DMS53 (cell line): ENCODE results near the gene SMPDL3B.
"Not testable (repeated sequence)": the region's sequence is repeated elsewhere in the genome, so short reads cannot be mapped to it uniquely, and the experiment has no call there.

Experiments
- DNase-seq: peaks from one replicate; lab custom pipeline; 2025; lab: John Stamatoyannopoulos, UW

SMPDL3B gene

GRCh38 chr1:27970401-27970800, 35.6 kb downstream of the SMPDL3B start:
- DNase-seq, result no peak

DNA sequence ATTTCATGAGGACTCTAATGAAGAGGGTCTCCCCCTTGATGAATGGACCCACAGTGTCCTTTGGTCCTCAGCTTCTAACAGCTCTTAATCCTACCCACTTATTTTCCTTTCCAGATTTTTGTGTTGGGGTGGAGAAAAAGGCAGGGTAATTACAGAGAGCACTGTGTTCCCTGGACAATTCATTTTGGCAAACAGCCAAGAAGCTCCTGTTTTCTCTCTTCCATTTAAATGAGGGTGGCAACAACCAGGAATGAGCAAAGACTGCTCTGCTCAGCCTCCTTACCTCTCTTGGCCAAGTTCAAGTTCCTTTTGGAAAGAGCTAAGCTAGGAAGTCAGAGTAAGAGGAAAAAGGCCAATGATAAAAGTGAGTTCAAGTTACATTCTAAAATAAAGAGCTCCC, 36.9 kb downstream of the SMPDL3B start:
- no peak for DNase-seq

GRCh38 chr1:27972141-27972540, 37.3 kb downstream of the SMPDL3B start:
- DNase-seq, result no peak

DNA sequence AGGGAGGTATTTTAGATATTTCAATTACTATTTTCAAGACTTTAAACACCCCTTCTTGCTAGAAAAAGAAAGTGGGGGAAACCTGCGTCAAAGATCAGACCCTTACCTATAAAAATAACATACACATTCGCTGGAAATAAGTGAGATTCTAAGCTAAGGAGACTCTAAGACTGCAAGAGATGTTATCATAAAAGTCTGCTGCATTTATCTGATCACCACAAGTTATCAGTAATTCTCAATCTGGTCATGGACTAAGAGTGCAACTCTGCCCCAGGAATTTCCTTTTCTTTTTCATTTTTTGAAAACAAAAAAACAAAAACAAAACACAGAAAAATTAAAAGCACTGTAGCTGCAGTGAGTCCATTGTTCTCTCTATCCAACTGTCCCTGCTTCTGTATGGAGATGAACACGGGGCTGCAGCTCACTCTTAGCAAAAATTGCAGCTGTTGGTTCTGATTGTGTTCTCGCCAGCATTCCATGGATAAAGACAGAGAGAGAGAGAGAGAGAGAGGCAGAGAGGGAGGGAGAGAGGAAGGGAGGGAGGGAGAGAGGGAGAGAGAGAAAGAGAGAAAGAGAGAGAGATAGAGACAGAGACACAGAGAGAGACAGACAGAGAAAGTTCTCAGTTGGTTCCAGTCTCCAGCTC, 39.1 kb downstream of the SMPDL3B start:
- no peak for DNase-seq

GRCh38 chr1:27974417-27974781, 39.6 kb downstream of the SMPDL3B start:
- DNase-seq, result peak; percentile 22

- DNase-seq, result peak; percentile 68
Observed at GRCh38 chr1:27979151-27979858, 44.5 kb downstream of the SMPDL3B start.

GRCh38 chr1:27979859-27980201, 45.0 kb downstream of the SMPDL3B start:
- no peak for DNase-seq

DNA sequence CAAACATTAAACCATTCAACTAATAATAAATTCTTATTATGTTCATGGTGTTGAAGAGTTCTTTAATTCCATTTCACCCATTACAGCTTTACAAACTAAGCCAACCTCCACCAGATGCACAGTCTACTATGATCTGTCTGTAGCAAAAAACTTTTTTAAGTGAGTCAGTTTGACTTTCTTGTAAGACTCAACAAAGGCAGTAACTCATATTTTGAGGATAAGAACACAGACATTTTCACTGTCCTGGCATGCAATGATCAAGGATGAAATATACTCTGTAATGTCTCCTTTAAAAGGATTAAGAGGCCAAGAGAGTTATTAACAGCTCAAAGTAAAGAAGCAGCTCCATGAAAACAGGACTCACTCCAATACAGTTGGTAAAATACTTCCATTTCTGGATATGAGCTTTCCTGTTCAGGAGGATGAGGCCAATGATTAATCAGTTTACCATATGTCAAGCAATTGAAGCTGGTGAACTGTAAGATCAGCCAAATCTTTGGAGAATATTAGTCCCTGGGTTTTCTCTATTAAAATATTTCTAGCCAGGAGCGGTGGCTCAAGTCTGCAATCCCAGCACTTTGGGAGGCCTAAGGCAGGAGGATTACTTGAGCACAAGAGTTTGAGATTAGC, 45.5 kb downstream of the SMPDL3B start:
- no peak for DNase-seq

- DNase-seq, result no peak
Observed at GRCh38 chr1:27981145-27981544, 46.3 kb downstream of the SMPDL3B start.

GRCh38 chr1:27990920-27991537, 56.2 kb downstream of the SMPDL3B start:
- no peak for DNase-seq

DNA sequence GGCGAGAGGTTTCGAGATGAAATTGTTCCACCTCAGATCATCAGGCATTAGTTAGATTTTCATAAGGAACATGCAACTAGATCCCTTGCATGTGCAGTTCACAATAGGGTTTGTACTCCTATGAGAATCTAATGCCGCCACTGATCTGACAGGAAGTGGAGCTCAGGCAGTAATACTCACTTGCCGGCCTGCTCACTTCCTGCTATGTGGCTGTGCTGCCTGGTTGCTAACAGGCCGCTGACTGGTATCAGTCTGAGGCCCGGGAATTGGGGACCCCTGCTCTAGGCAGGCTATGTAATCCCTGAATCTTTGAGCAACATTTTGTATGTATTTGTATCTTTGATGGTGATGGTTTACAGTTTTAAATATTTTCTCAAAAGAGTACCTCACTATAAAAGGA, 57.5 kb downstream of the SMPDL3B start:
- no peak for DNase-seq

DNA sequence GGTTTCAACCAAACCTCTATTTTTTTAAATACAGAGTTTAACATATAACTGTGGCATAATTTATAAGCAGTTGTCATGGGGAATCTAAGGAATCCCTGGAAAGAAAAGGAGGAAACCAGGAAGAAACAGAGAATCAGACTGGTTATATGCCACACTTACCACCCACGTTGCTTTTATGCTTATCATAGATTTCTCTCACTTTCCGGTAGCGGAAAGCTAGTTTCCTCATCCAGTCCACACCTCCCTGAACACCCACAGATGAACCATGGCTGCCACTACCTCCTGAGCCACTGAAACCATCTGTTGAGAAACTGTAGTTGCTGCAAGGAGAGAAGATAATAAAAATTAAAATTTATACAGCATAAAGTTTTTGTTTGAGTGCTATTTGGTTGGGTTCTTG, 58.4 kb downstream of the SMPDL3B start:
- DNase-seq, result no peak

GRCh38 chr1:27994060-27994459, 59.3 kb downstream of the SMPDL3B start:
- no peak for DNase-seq

GRCh38 chr1:27994526-27994925, 59.7 kb downstream of the SMPDL3B start:
- DNase-seq, result not testable (repeated sequence)

DNA sequence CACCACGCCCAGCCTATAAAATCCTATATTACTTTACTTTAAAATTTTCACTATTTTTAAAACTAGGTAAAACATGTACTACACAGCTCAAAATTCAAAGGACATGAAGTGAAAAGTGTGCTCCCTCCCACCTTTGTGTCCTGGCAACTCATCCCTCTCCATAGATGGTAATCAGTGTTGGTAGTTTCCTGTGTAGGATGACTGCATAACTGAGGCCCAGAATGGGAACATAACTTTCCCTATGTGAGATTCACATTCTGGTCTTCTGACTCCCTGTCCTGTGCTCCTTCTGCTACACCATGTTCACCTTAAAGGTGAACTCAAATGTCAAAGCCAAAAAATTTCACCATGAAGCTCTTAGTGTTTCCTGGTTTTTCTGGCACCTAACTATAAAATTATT, 64.3 kb downstream of the SMPDL3B start:
- DNase-seq, result no peak

GRCh38 chr1:28002600-28002999, 67.8 kb downstream of the SMPDL3B start:
- no peak for DNase-seq

GRCh38 chr1:28003117-28003516, 68.3 kb downstream of the SMPDL3B start:
- DNase-seq, result not testable (repeated sequence)
